ENCODE results near the gene SLC25A22.
A peak's percentile ranks its signal among the peaks of the same experiment; 100 is the strongest.

Gene SLC25A22

GRCh38 chr11:798093-798713, at the start of gene SLC25A22:
Gene SLC25A22 (minus strand): TSS chr11:798281. CDS start chr11:795006, 3,275 bp downstream.
- TF ChIP-seq CTCF (IDR thresholded peaks at IDR 0.05): peak; percentile 95

GRCh38 chr11:847876-848275, 49.8 kb upstream of the SLC25A22 start:
- no peak for TF ChIP-seq CTCF (IDR thresholded peaks at IDR 0.05)

GRCh38 chr11:846496-847098, 48.5 kb upstream of the SLC25A22 start:
- no peak for TF ChIP-seq CTCF (IDR thresholded peaks at IDR 0.05)

- no peak for TF ChIP-seq CTCF (IDR thresholded peaks at IDR 0.05)
These were observed 47.9 kb upstream of the SLC25A22 start for GRCh38 chr11:845872-846495.

- no peak for TF ChIP-seq CTCF (IDR thresholded peaks at IDR 0.05)
These were observed 46.9 kb upstream of the SLC25A22 start for GRCh38 chr11:844693-845644.

GRCh38 chr11:843818-844692, 46.0 kb upstream of the SLC25A22 start:
- no peak for TF ChIP-seq CTCF (IDR thresholded peaks at IDR 0.05)
